ENCODE results near the gene PKP2. TPM values are rescaled to one million over a fixed set of nuclear protein-coding genes. Genes with fewer than 3 reads are reported as not detected.

The PKP2 gene
- total and polyA plus RNA-seq, 9 of the 15 experiments (the other 6 are each of a cell fraction or from before 2014, with no cell fraction given): 1.6 to 4.2 (median 2.8) TPM

DNA sequence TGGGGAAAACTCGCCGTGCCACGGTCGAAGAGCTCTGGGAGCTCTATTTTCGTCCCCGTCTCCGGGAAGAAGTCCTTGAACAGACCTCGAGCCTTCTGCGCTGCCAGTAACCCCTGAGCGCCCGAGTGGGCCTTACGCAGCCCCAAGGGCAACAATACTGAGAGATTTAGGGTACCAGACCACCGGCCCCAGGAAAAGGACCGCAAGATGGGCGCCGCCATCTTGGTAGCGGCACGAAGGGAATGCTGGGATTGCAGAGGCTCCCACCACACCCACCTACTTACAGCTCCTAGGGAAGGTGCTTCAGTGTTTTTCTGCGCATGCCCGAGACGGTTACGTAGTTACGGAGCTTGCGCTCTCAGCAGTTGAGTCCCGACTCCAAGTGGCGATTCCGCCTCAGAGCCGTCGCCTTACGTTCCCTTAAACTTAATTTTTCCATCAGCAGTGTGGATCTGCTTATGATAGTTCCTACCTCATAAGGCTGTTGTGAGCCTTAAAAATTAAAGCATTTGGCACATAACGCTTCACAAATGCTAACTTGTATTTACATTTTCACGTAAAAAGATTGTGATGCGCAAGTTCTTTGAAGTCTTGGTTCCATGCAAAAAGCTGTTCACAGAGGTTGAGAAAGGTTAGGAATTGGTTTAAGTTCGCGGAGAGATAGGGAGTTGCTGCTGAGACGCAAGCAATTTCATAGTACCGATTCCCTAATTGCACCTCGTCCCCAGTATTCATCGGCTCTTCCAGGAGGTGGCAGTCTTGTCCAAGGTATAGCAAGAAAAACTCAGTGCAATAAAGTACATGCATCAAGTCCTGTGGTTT, 140.7 kb downstream of the PKP2 start, which contains the start of gene YARS2 (continued):
- TF ChIP-seq, protein P1, sequence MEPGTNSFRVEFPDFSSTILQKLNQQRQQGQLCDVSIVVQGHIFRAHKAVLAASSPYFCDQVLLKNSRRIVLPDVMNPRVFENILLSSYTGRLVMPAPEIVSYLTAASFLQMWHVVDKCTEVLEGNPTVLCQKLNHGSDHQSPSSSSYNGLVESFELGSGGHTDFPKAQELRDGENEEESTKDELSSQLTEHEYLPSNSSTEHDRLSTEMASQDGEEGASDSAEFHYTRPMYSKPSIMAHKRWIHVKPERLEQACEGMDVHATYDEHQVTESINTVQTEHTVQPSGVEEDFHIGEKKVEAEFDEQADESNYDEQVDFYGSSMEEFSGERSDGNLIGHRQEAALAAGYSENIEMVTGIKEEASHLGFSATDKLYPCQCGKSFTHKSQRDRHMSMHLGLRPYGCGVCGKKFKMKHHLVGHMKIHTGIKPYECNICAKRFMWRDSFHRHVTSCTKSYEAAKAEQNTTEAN (CRISPR knock-in tag; IDR thresholded peaks at IDR 0.05): no peak
- TF ChIP-seq PHF20 (IDR thresholded peaks at IDR 0.05; ENCODE audit: partially characterized antibody) (peak; percentile 92), EGR1 (conservative IDR thresholded peaks at IDR 0.05) (0 out of 2 replicates have a peak, but pooled peaks have one; percentile 12), ILK (tag; IDR thresholded peaks at IDR 0.05; ENCODE audit: borderline replicate concordance, low read depth) (no peak), ZNF347 (CRISPR knock-in tag; IDR thresholded peaks at IDR 0.05; ENCODE audit: low read depth) (no peak), TEAD1 (CRISPR knock-in tag; IDR thresholded peaks at IDR 0.05) (no peak; a peak in 1 of 4 replicates), POLR2AphosphoS2 (IDR thresholded peaks at IDR 0.05; ENCODE audit: low read length) (no peak), NR4A1 (CRISPR knock-in tag; IDR thresholded peaks at IDR 0.05) (no peak), NR4A1 (tag; IDR thresholded peaks at IDR 0.05) (no peak), MBD2 (IDR thresholded peaks at IDR 0.05; ENCODE audit: borderline replicate concordance, low read depth) (no peak), U2AF1 (optimal IDR thresholded peaks at IDR 0.05; ENCODE audit: low read depth, low read length) (no peak), ZNF174 (CRISPR knock-in tag; IDR thresholded peaks at IDR 0.05) (no peak), ZNF707 (CRISPR knock-in tag; conservative IDR thresholded peaks at IDR 0.05) (no peak), KDM2B (CRISPR knock-in tag; IDR thresholded peaks at IDR 0.05) (no peak), TRIM28 (IDR thresholded peaks at IDR 0.05) (peak; percentile 45), RHOXF2B (CRISPR knock-in tag; conservative IDR thresholded peaks at IDR 0.05) (no peak)
- TF ChIP-seq, protein P2, sequence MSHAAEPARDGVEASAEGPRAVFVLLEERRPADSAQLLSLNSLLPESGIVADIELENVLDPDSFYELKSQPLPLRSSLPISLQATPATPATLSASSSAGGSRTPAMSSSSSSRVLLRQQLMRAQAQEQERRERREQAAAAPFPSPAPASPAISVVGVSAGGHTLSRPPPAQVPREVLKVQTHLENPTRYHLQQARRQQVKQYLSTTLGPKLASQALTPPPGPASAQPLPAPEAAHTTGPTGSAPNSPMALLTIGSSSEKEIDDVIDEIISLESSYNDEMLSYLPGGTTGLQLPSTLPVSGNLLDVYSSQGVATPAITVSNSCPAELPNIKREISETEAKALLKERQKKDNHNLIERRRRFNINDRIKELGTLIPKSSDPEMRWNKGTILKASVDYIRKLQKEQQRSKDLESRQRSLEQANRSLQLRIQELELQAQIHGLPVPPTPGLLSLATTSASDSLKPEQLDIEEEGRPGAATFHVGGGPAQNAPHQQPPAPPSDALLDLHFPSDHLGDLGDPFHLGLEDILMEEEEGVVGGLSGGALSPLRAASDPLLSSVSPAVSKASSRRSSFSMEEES (CRISPR knock-in tag; IDR thresholded peaks at IDR 0.05): no peak
- TF ChIP-seq, protein P3, sequence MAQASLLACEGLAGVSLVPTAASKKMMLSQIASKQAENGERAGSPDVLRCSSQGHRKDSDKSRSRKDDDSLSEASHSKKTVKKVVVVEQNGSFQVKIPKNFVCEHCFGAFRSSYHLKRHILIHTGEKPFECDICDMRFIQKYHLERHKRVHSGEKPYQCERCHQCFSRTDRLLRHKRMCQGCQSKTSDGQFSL (CRISPR knock-in tag; IDR thresholded peaks at IDR 0.05): no peak
- TF ChIP-seq, protein P3 (tag; IDR thresholded peaks at IDR 0.05): no peak
- TF ChIP-seq, protein P4, sequence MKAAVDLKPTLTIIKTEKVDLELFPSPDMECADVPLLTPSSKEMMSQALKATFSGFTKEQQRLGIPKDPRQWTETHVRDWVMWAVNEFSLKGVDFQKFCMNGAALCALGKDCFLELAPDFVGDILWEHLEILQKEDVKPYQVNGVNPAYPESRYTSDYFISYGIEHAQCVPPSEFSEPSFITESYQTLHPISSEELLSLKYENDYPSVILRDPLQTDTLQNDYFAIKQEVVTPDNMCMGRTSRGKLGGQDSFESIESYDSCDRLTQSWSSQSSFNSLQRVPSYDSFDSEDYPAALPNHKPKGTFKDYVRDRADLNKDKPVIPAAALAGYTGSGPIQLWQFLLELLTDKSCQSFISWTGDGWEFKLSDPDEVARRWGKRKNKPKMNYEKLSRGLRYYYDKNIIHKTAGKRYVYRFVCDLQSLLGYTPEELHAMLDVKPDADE (conservative IDR thresholded peaks at IDR 0.05; ENCODE audit: control insufficient read depth, low read depth, low read length): 0 out of 2 replicates have a peak, but pooled peaks have one; percentile 51
- TF ChIP-seq, protein P5, sequence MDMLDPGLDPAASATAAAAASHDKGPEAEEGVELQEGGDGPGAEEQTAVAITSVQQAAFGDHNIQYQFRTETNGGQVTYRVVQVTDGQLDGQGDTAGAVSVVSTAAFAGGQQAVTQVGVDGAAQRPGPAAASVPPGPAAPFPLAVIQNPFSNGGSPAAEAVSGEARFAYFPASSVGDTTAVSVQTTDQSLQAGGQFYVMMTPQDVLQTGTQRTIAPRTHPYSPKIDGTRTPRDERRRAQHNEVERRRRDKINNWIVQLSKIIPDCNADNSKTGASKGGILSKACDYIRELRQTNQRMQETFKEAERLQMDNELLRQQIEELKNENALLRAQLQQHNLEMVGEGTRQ (CRISPR knock-in tag; IDR thresholded peaks at IDR 0.05): no peak
